CD14-positive monocyte (primary cell): ENCODE measurements around the gene PAPOLA. TPM values are rescaled to one million over a fixed set of nuclear protein-coding genes. Genes with fewer than 3 reads are reported as not detected.

Source experiments
- DNase-seq, 3 donors: peaks; one replicate each; pipeline ENCODE4 v3.0.0-alpha.2; 2011 to 2022
- H2AFZ ChIP-seq: 2 replicates; pipeline ENCODE4 v1.6.0; 2012; ENCODE audit warnings: mild to moderate bottlenecking, low read depth, low read length, inconsistent platforms; ENCODE audit not compliant: insufficient read depth, poor library complexity, severe bottlenecking
- H3K27ac ChIP-seq, 2 donors: 1 replicate in 1 of 2; 2 replicates in 1 of 2; pipeline ENCODE4 v1.5.1; 2012 to 2013; ENCODE audit warnings: low read length in 2 of 2, control low read depth in 1 of 2, inconsistent platforms in 1 of 2, low read depth in 1 of 2, mild to moderate bottlenecking in 1 of 2
- H3K27me3 ChIP-seq, 2 donors: one replicate each; pipeline versions ENCODE4 v1.6.0 to v1.6.1; 2011 to 2013; ENCODE audit warnings: low read length in 2 of 2; ENCODE audit not compliant: control insufficient read depth in 2 of 2, insufficient read depth in 2 of 2
- H3K36me3 ChIP-seq, 2 donors: replicated peaks in 1 of 2; 1 replicate in 1 of 2; 2 replicates in 1 of 2; pipeline versions ENCODE4 v1.5.1 to v1.6.1; 2012 to 2013; ENCODE audit warnings: low read length in 2 of 2, control low read depth in 1 of 2, inconsistent platforms in 1 of 2, mild to moderate bottlenecking in 1 of 2; ENCODE audit not compliant: insufficient read depth in 2 of 2, control insufficient read depth in 1 of 2
- H3K4me1 ChIP-seq, 2 donors: 1 replicate in 1 of 2; 2 replicates in 1 of 2; pipeline versions ENCODE4 v1.5.1 to v1.6.1; 2012 to 2013; ENCODE audit warnings: low read length in 2 of 2, control low read depth in 1 of 2, inconsistent platforms in 1 of 2, mild to moderate bottlenecking in 1 of 2, moderate library complexity in 1 of 2; ENCODE audit not compliant: insufficient read depth in 2 of 2, control insufficient read depth in 1 of 2
- H3K4me2 ChIP-seq: replicated peaks from 2 replicates; pipeline ENCODE3; 2012; ENCODE audit warnings: low read length, moderate library complexity, mild to moderate bottlenecking; ENCODE audit not compliant: poor library complexity, severe bottlenecking; ENCODE audit errors: extremely low read depth
- H3K4me3 ChIP-seq, 3 experiments: fragments of 200-600 bp in 1 of 3; sonication (generic) in 1 of 3; replicated peaks in 1 of 3; 1 replicate in 2 of 3; 2 replicates in 1 of 3; pipeline ENCODE4 v1.5.1; 2011 to 2013; ENCODE audit warnings: low read length in 3 of 3, mild to moderate bottlenecking in 3 of 3, control low read depth in 2 of 3, low read depth in 2 of 3, inconsistent platforms in 1 of 3, moderate library complexity in 1 of 3
- H3K79me2 ChIP-seq: 2 replicates; pipeline ENCODE4 v1.6.0; 2012; ENCODE audit warnings: mild to moderate bottlenecking, control low read depth, inconsistent platforms, low read length, moderate library complexity; ENCODE audit not compliant: insufficient read depth
- H3K9ac ChIP-seq: 2 replicates; pipeline ENCODE4 v1.6.0; 2017; ENCODE audit warnings: low read length, mild to moderate bottlenecking; ENCODE audit not compliant: insufficient read depth, poor library complexity, severe bottlenecking
- H3K9me3 ChIP-seq, 2 donors: replicated peaks in 1 of 2; 1 replicate in 1 of 2; 2 replicates in 1 of 2; pipeline versions ENCODE4 v1.5.1 to v1.6.1; 2012 to 2013; ENCODE audit warnings: low read length in 2 of 2, control low read depth in 1 of 2; ENCODE audit not compliant: control insufficient read depth in 1 of 2, insufficient read depth in 1 of 2
- H4K20me1 ChIP-seq: 2 replicates; pipeline ENCODE4 v1.6.0; 2012; ENCODE audit warnings: mild to moderate bottlenecking, low read length, control low read depth, moderate library complexity; ENCODE audit not compliant: insufficient read depth
- H3K27ac Mint-ChIP-seq, 7 donors: one replicate each; pipeline ENCODE4 v1.8.0; 2020; ENCODE audit warnings: mild to moderate bottlenecking in 7 of 7, mixed read lengths in 7 of 7, moderate library complexity in 6 of 7, inconsistent platforms in 2 of 7
- H3K27me3 Mint-ChIP-seq, 3 donors: one replicate each; pipeline ENCODE4 v1.8.0; 2021 to 2022; ENCODE audit warnings: low read depth in 3 of 3, mild to moderate bottlenecking in 3 of 3, mixed read lengths in 3 of 3, moderate library complexity in 3 of 3, inconsistent platforms in 1 of 3
- H3K36me3 Mint-ChIP-seq, 2 donors: one replicate each; pipeline ENCODE4 v1.8.0; 2020; ENCODE audit warnings: mixed read lengths in 2 of 2, inconsistent platforms in 1 of 2, mild to moderate bottlenecking in 1 of 2
- H3K4me1 Mint-ChIP-seq: one replicate; pipeline ENCODE4 v1.8.0; 2020; ENCODE audit warnings: mild to moderate bottlenecking, mixed read lengths
- H3K4me3 Mint-ChIP-seq, 2 donors: one replicate each; pipeline ENCODE4 v1.8.0; 2020; ENCODE audit warnings: mild to moderate bottlenecking in 2 of 2, mixed read lengths in 2 of 2, moderate library complexity in 1 of 2
- H3K9me3 Mint-ChIP-seq, 7 donors: one replicate each; pipeline ENCODE4 v1.8.0; 2020 to 2022; ENCODE audit warnings: mixed read lengths in 7 of 7, mild to moderate bottlenecking in 6 of 7, moderate library complexity in 6 of 7, inconsistent platforms in 2 of 7
- CTCF ChIP-seq: fragments of 200-600 bp; IDR thresholded peaks from one replicate; pipeline ENCODE4 v1.8.0; 2022; ENCODE audit warnings: antibody characterized with exemption, mild to moderate bottlenecking
- WGBS: methylation state at CpG from one replicate; pipeline ENCODE4 v1.1.5; 2013; ENCODE audit warnings: missing lambda C conversion rate; ENCODE audit not compliant: insufficient coverage; 5-methylcytosine and 5-hydroxymethylcytosine counted together
- intact Hi-C, 2 donors: fragments of 100-400 bp; cut with micrococcal nuclease; formaldehyde crosslinking; loops; one replicate each; pipeline versions ENCODE4 v1.15.0 to v1.15.1; 2023
- polyA plus RNA-seq, 3 donors: library from polyadenylated mRNA; depleted of rRNA in 1 of 3; unstranded in 2 of 3; stranded (reverse) in 1 of 3; fragments of 300-500 nt in 2 of 3; fragments of >200 nt in 1 of 3; fragmentation: Illumina TruSeq in 2 of 3; gene quantifications; 1 replicate in 2 of 3; 2 replicates in 1 of 3; pipeline ENCODE4 v1.2.3, GENCODE V29; 2012 to 2021

PAPOLA gene
- polyA plus RNA-seq, 3 donors, result 57.9 to 87.5 (median 80.3) TPM

GRCh38 chr14:96571311-96571710 lies 69.1 kb downstream of the PAPOLA start:
- Mint-ChIP-seq H3K27me3 (no peaks in the 10 kb centered on the region), H3K4me3 (no peak overlapping the region), H3K4me1 (no peaks in the 10 kb centered on the region), H3K36me3 (peaks cover 37 to 49% of the 10 kb centered on the region in 2 donors), H3K9me3 (no peaks in the 10 kb centered on the region), H3K27ac (no peak overlapping the region)
- peaks cover 18 to 74% of the 10 kb centered on the region in 2 donors for H3K36me3 ChIP-seq
- no peak for DNase-seq
- no peaks in the 10 kb centered on the region for H3K9me3 ChIP-seq
- intact Hi-C loops, result loop anchor here in 1 of 2 donors (10.0 kb wide), 1 partner anchor 163 kb away; no protein-coding TSS in a partner anchor
- no peak for TF ChIP-seq CTCF
- H3K27ac ChIP-seq, result no peak overlapping the region
- H3K4me1 ChIP-seq, result no peaks in the 10 kb centered on the region
- no CpG with 5 or more reads among the region's 4 CpGs for WGBS
- H3K79me2 ChIP-seq, result no peaks in the 10 kb centered on the region
- H3K9ac ChIP-seq, result no peak overlapping the region
- H4K20me1 ChIP-seq, result peaks cover 18% of the 10 kb centered on the region
- H3K4me2 ChIP-seq, result no peak overlapping the region
- H2AFZ ChIP-seq, result no peak overlapping the region
- no peak overlapping the region for H3K4me3 ChIP-seq
- no peaks in the 10 kb centered on the region for H3K27me3 ChIP-seq

DNA sequence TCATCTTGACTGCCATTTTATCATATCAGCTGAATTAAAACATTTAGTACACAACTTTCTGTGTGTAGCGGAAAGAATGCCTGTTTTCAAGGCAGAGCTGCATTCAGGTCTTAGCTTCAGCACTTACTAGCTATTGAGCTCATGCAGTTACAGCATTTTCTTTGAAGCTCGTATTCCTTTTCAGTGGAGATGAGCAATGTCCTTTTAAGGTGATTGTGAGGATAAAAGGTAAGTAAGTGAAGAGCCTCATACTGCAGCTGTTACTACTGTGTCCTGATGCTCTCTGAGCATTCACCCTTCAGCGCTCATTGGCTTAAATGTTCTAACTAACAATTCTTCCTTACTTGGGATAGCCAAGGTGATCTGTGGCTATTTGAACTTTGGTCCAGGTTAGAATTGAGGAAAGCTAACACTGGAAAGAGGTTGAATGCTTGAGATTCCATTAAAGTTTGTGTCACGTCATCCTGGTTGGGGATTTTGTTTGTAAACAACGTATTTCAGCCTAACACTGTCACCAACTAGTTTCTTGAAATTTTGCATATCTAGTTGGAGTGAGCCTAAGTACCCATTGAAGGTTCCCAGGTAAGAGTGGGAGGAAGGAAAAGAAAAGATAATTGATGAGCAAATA lies 71.4 kb downstream of the PAPOLA start:
- peaks cover 24 to 31% of the 10 kb centered on the region in 2 donors for H3K36me3 Mint-ChIP-seq
- H3K4me3 Mint-ChIP-seq, result no peak overlapping the region
- no CpG with 5 or more reads among the region's 5 CpGs for WGBS
- H3K4me1 ChIP-seq, result no peaks in the 10 kb centered on the region
- H3K9ac ChIP-seq, result no peak overlapping the region
- H4K20me1 ChIP-seq, result peaks cover 18% of the 10 kb centered on the region
- DNase-seq, result no peak
- peaks cover 0 to 2% (median 0%) of the 10 kb centered on the region in 3 donors for H3K27me3 Mint-ChIP-seq
- H2AFZ ChIP-seq, result no peak overlapping the region
- intact Hi-C loops, result loop anchor here in 1 of 2 donors (10.0 kb wide), 1 partner anchor 161 kb away; no protein-coding TSS in a partner anchor
- H3K9me3 Mint-ChIP-seq, result no peaks in the 10 kb centered on the region
- no peak overlapping the region for H3K4me3 ChIP-seq
- no peaks in the 10 kb centered on the region for H3K9me3 ChIP-seq
- H3K27ac Mint-ChIP-seq, result no peak overlapping the region
- H3K36me3 ChIP-seq, result peaks cover 10 to 51% of the 10 kb centered on the region in 2 donors
- H3K4me2 ChIP-seq, result no peak overlapping the region
- no peak overlapping the region for H3K27ac ChIP-seq
- H3K27me3 ChIP-seq, result no peaks in the 10 kb centered on the region
- H3K4me1 Mint-ChIP-seq, result no peaks in the 10 kb centered on the region
- H3K79me2 ChIP-seq, result no peaks in the 10 kb centered on the region
- no peak for TF ChIP-seq CTCF
